Measurements from ENCODE around the gene SPINDOC. TPM values are rescaled to one million over a fixed set of nuclear protein-coding genes. Genes with fewer than 3 reads are reported as not detected.

SPINDOC gene
- total and polyA plus RNA-seq, 9 of the 15 experiments (the other 6 are each of a cell fraction or from before 2014, with no cell fraction given) = 0.70 to 36.3 (median 19.6) TPM

GRCh38 chr11:63874511-63874910 lies 61.3 kb downstream of the SPINDOC start (continued):
- TF ChIP-seq VEZF1 (CRISPR knock-in tag; IDR thresholded peaks at IDR 0.05) (peak; percentile 27; the same call in 1 of the 2 replicates), SMARCE1 (IDR thresholded peaks at IDR 0.05) (no peak), CBX8 (IDR thresholded peaks at IDR 0.05; ENCODE audit: borderline replicate concordance, extremely low read depth, low read depth, low read length, poor library complexity, severe bottlenecking) (no peak), GTF2E2 (tag; IDR thresholded peaks at IDR 0.05) (no peak), CTBP1 (IDR thresholded peaks at IDR 0.05; ENCODE audit: borderline replicate concordance) (0 out of 2 replicates have a peak, but pooled peaks have one; percentile 31), KDM4B (IDR thresholded peaks at IDR 0.05; ENCODE audit: borderline replicate concordance in 2 of 2, low read depth in 1 of 2) (no peak)

DNA sequence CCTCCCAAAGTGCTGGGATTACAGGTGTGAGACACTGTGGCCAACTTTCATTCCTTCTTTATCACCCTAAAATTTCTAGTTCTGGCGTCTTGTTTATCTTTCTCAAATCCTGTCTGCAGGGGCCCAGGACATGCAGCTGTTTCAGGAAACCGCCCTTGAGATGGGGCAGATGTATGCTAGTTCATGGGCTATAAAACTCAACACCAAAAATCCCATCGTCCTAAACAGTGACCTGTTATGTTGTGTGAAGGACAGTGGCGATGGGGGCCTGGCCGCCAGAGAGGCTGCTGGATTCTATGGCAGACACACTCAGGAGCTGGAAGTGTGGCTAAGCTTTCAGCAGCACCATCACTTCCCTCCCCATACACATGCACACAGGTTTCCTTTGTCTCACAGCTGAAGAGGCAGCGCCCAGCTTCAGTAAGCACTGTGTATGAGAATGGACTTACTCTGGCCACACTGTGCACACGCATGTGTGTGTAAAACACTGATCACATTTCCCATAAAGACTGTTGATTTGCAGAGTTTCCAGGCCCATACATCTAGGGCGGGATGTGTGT lies 62.3 kb downstream of the SPINDOC start:
- FAIRE-seq (peak; percentile 48), DNase-seq (ENCODE audit: extremely low read depth in 1 of 4, low spot score in 3 of 4) (no peak), ATAC-seq (no peak)
- CTCF ChIA-PET (ENCODE audit: low intra/inter-chr PET ratio) = no interaction called here
- intact Hi-C loops (cut with micrococcal nuclease) = no loop called here
- Histone ChIP-seq H3K27ac (ENCODE audit: extremely low read depth, low read depth, low read length) (no peak overlapping the region), H3K9ac (ENCODE audit: insufficient read depth in 1 of 2, low read depth in 2 of 2, low read length in 2 of 2) (no peak overlapping the region), H3K9me3 (replicated peaks; ENCODE audit: control insufficient read depth, insufficient read depth, low read depth, low read length) (no peaks in the 10 kb centered on the region), H2AFZ (ENCODE audit: low read depth, low read length) (no peak overlapping the region), H3K4me1 (replicated peaks in 1 of 2; ENCODE audit: control insufficient read depth in 2 of 2, insufficient read depth in 2 of 2, low read length in 2 of 2) (peaks cover 39 to 51% of the 10 kb centered on the region in 2 experiments), H3K79me2 (ENCODE audit: control insufficient read depth, insufficient read depth, low read length) (peaks cover 76% of the 10 kb centered on the region), H4K20me1 (replicated peaks; ENCODE audit: control insufficient read depth, insufficient read depth, low read length) (peaks cover 10% of the 10 kb centered on the region; the same call in 1 of the 2 replicates), H3K4me2 (ENCODE audit: insufficient read depth, low read length) (no peak overlapping the region), H3K4me3 (no peak overlapping the region), H3K36me3 (ENCODE audit: control insufficient read depth, insufficient read depth, low read length) (peaks cover 27% of the 10 kb centered on the region; the same call in 2 of the 3 replicates), H3K27me3 (ENCODE audit: control insufficient read depth in 2 of 2, insufficient read depth in 2 of 2, low read length in 2 of 2) (no peaks in the 10 kb centered on the region), H3K9me1 (ENCODE audit: control insufficient read depth, insufficient read depth, low read length) (no peaks in the 10 kb centered on the region)
- BruUV-seq (replicated peaks) = no TSS peak
- POLR2A ChIA-PET = interaction anchor here (0.6 to 2.6 kb wide), 7 partner anchors 9 to 37 kb away, joined by 3 to 11 read pairs (median 4); partner anchors contain the start of gene MARK2
- in situ Hi-C loops (cut with MboI) = no loop called here
- WGBS (ENCODE audit: insufficient coverage, low coverage, missing lambda C conversion rate) = 83% methylated on average over 8 of the region's 8 CpGs
- no peak for TF ChIP-seq FOSL1 (tag; conservative IDR thresholded peaks at IDR 0.05)
- TF ChIP-seq, protein P1, sequence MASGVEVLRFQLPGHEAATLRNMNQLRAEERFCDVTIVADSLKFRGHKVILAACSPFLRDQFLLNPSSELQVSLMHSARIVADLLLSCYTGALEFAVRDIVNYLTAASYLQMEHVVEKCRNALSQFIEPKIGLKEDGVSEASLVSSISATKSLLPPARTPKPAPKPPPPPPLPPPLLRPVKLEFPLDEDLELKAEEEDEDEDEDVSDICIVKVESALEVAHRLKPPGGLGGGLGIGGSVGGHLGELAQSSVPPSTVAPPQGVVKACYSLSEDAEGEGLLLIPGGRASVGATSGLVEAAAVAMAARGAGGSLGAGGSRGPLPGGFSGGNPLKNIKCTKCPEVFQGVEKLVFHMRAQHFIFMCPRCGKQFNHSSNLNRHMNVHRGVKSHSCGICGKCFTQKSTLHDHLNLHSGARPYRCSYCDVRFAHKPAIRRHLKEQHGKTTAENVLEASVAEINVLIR (CRISPR knock-in tag; IDR thresholded peaks at IDR 0.05) = no peak
- no peak for TF ChIP-seq CAMTA2 (CRISPR knock-in tag; conservative IDR thresholded peaks at IDR 0.05)
- no peak for TF ChIP-seq EP300 (IDR thresholded peaks at IDR 0.05; ENCODE audit: low read length)
- no peak for TF ChIP-seq ZNF707 (CRISPR knock-in tag; conservative IDR thresholded peaks at IDR 0.05)
- TF ChIP-seq ZNF551 (CRISPR knock-in tag; IDR thresholded peaks at IDR 0.05) = no peak
- TF ChIP-seq ZNF655 (CRISPR knock-in tag; IDR thresholded peaks at IDR 0.05) = no peak
- no peak for TF ChIP-seq MYC (IDR thresholded peaks at IDR 0.05; ENCODE audit: low read depth, low read length)
- TF ChIP-seq MYC (CRISPR knock-in tag; IDR thresholded peaks at IDR 0.05; ENCODE audit: borderline replicate concordance, low read depth) = no peak
- no peak for TF ChIP-seq OTX1 (CRISPR knock-in tag; IDR thresholded peaks at IDR 0.05)
- TF ChIP-seq TCFL5 (CRISPR knock-in tag; conservative IDR thresholded peaks at IDR 0.05) = no peak
- no peak for TF ChIP-seq ETS2 (tag; IDR thresholded peaks at IDR 0.05; ENCODE audit: borderline replicate concordance, poor library complexity, severe bottlenecking)

Data from K562 (cell line).